GM18520 (cell line): Measurements from ENCODE around the gene ZDHHC11.
"Not testable (repeated sequence)": the region's sequence is repeated elsewhere in the genome, so short reads cannot be mapped to it uniquely, and the experiment has no call there.

Source experiments
- ATAC-seq: cut with Tn5 transposase; IDR thresholded peaks from one replicate; pipeline ENCODE4 v1.9.1; 2021; ENCODE audit not compliant: unreplicated experiment

Gene ZDHHC11

DNA sequence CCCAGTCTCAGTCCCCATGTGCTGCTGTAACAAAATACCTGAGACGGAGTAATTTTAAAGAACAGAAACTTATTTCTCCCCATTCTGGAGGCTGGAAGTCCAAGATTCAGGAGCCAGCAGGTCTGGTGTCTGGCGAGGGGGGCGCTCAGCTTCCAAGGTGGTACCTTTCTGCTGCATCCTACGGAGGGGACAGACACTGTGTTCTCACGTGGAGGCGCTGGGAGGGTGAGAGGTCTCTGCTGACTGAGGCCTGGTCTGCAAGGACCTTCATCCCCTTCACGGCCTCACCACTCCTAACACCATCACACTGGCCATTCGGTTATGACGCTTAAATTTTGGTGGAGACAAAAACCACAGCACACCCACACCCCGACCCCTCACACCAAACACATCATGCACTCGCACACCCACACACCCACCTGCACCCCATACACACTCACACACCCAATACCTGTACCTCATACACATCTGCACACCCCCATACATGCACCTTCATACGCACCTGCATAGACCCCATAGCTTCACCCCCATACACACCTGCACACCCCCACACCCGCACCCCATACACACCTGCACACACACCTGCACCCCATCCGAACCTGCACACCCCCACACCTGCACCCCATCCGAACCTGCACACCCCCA lies 9.8 kb upstream of the ZDHHC11 start:
- ATAC-seq = no peak

DNA sequence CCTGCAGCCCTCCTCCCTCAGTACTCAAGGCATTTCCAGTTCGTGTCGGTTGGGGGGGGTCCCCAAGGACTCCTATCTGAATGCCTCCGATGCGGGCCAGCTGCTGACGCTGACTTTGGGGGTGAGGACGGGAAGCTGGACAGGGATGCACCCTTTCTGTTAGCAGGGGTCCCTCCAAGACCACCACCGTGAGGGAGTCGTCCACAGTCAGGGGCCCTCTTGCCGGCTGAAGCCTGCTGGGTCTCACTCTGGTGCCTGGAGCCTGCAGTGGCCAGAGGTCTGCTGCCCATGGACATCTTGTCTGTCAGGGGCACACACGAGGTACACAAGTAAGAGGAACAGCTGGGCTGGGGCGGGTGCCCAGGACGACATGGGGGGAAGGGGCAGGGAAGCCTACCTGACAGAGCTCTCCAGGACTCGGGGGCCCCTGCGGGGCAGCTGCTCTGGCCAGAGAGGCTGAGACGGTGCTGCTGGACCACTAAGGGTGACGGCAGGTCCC lies 9.1 kb upstream of the ZDHHC11 start:
- no peak for ATAC-seq

- no peak for ATAC-seq
Measured at GRCh38 chr5:859391-859790, 8.6 kb upstream of the ZDHHC11 start.

GRCh38 chr5:858726-859125 lies 7.9 kb upstream of the ZDHHC11 start:
- no peak for ATAC-seq

GRCh38 chr5:856531-857425 lies 6.0 kb upstream of the ZDHHC11 start:
- ATAC-seq = no peak

GRCh38 chr5:855771-856530 lies 5.2 kb upstream of the ZDHHC11 start:
- no peak for ATAC-seq

- ATAC-seq = no peak
Measured at GRCh38 chr5:854966-855743, 4.4 kb upstream of the ZDHHC11 start.

GRCh38 chr5:854217-854616 lies 3.4 kb upstream of the ZDHHC11 start:
- ATAC-seq = no peak

DNA sequence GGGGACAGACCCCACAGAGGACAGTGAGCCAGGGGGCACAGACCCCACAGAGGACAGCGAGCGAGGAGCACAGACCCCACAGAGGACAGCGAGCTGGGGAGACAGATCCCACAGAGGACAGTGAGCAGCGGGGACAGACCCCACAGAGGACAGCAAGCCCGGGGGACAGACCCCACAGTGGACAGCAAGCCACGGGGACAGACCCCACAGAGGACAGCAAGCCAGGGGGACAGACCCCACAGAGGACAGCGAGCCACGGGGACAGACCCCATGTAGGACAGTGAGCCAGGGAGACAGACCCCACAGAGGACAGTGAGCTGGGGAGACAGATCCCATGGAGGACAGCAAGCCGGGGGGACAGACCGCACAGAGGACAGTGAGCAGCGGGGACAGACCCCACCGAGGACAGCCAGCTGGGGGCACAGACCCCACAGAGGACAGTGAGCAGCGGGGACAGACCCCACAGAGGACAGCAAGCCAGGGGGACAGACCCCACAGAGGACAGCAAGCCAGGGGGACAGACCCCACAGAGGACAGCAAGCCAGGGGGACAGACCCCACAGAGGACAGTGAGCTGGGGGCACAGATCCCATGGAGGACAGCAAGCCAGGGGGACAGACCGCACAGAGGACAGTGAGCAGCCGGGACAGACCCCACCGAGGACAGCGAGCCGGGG lies 2.8 kb upstream of the ZDHHC11 start:
- ATAC-seq = not testable (repeated sequence)

GRCh38 chr5:852431-853401 lies 1.9 kb upstream of the ZDHHC11 start:
- ATAC-seq = no peak

- no peak for ATAC-seq
Measured at GRCh38 chr5:852018-852417, 1.2 kb upstream of the ZDHHC11 start.

DNA sequence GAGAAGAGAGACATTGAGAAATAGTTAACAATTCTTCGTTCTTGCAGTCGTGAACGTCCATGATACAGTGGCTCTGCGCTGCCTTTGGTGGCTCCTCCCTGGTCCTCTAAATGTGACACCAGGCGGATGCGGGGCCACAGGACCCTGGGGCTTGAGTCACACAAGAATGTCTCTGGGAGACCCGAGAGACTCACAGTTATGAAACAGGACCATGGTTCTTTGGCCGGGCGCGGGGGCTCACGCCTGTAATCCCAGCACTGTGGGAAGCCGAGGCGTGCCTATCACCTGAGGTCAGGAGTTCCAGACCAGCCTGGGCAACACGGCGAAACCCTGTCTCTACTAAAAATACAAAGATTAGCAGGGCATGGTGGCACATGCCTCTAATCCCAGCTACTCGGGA lies 767 bp upstream of the ZDHHC11 start:
- ATAC-seq = no peak

DNA sequence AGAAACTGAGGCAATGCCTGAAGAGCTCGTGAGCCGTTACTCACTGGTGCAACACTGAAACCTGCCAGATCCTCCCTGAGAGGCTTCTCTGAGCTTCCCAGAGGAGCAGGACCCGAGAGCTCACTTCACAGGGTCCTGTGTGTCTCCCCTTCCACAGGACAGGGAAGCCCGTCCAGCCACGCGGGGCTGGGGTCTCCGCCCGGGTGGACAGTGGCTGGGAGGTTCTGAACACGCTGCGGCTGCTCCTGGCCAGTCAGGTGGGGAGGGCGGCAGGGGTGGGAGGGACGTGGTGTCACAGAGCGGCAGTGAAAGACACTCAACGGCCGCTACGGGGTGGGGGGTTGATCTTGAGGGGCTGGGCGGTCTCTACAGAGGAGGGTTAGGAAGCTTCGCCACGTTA lies 290 bp upstream of the ZDHHC11 start:
- ATAC-seq = no peak

- ATAC-seq = no peak
Measured at GRCh38 chr5:849651-850301, 1.0 kb downstream of the ZDHHC11 start.

DNA sequence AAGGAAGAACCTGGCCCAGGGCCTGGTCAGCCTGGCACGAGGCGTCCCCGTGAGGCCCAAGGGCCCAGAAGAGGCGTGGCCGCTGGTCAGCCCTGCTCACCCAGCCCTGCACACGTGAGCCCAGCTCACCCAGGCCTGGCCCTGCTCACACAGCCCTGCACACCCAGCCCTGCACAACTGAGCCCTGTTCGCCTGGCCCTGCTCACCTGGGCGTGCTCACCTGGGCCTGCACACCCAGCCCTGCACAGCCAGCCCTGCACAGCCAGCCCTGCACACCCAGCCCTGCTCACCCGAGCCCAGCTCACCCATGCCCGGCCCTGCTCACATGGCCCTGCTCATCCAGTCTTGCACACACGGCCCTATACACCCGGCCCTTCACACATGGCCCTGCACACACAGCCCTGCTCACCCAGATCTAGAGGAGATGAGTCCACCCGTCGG lies 2.1 kb downstream of the ZDHHC11 start:
- no peak for ATAC-seq

DNA sequence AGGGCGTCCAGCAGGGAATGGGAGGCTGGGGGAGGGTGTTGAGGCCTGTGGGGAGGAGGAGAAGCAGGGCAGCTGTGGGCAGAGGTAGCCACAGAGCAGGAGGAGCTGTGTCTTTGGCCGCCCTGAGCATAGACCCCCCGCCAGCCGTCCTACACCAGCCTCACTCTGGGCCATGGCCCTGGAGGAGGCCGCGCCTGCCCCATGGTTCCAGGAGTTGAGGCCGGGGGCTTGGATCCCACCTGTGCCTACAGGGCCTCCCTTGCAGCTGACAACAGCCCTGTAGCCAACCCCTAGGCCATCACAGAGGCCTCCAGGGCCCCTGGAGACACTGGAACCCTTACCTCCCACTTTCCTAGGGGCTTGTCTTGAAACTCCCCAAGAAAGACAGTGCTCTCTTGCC lies 3.0 kb downstream of the ZDHHC11 start:
- not testable (repeated sequence) for ATAC-seq

- not testable (repeated sequence) for ATAC-seq
Measured at GRCh38 chr5:847212-847611, 3.6 kb downstream of the ZDHHC11 start.

- ATAC-seq = not testable (repeated sequence)
Measured at GRCh38 chr5:846602-847091, 4.1 kb downstream of the ZDHHC11 start.
